Activated T-helper 2 cell treated with anti-CD3 and anti-CD28 coated beads, Interferon-gamma antibody, Interleukin-2, Interleukin-4, amounts not matched to agents 10 μg/mL and 5 μg/mL and 100 μg/mL, durations not matched to agents 14 hours and 24 hours and 36 hours (primary cell): ENCODE data around the gene PDE10A. TPM values are rescaled to one million over a fixed set of nuclear protein-coding genes. Genes with fewer than 3 reads are reported as not detected.

Experiments
- DNase-seq: peaks from one replicate; pipeline ENCODE4 v3.0.0; 2021; ENCODE audit warnings: low spot score
- H3K27ac Mint-ChIP-seq: one replicate; pipeline ENCODE4 v1.8.0; 2021; ENCODE audit warnings: mixed read lengths
- H3K27me3 Mint-ChIP-seq: one replicate; pipeline ENCODE4 v1.8.0; 2021; ENCODE audit warnings: low read depth, mixed read lengths
- H3K36me3 Mint-ChIP-seq: one replicate; pipeline ENCODE4 v1.8.0; 2021; ENCODE audit warnings: low read depth, mixed read lengths
- H3K4me1 Mint-ChIP-seq: one replicate; pipeline ENCODE4 v1.8.0; 2021; ENCODE audit warnings: low read depth, mixed read lengths
- H3K4me3 Mint-ChIP-seq: one replicate; pipeline ENCODE4 v1.8.0; 2021; ENCODE audit warnings: low read depth, mild to moderate bottlenecking, moderate library complexity, mixed read lengths
- H3K9me3 Mint-ChIP-seq: one replicate; pipeline ENCODE4 v1.8.0; 2021; ENCODE audit warnings: mixed read lengths
- intact Hi-C: fragments of 100-400 bp; cut with micrococcal nuclease; formaldehyde crosslinking; loops from one replicate; pipeline ENCODE4 v1.15.1; 2023
- total RNA-seq: library from RNA; stranded (reverse); gene quantifications from 2 replicates; pipeline ENCODE4 v1.2.3, GENCODE V29; 2022

The PDE10A gene
- total RNA-seq, 1 donor from 2014 or later, result not detected

DNA sequence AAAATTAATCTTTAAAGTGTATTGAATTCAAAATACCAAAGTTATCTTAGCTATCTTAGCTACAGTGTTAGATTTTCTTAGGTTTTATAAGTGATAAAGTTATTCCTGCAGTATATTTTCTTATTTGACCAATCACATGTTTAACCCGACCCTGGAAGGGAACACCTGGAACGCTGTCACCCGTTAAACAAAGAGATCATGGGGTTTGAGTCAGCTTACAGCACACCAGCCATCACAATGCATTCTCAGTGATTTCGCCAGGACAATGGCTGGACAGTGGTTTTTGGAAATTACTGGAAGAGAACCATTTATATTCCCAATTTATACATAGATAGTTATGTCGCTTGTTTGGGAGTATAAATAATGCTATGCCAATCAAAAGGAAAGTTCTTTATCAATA lies 364.2 kb downstream of the PDE10A start:
- H3K27me3 Mint-ChIP-seq, result no peaks in the 10 kb centered on the region
- no peak for DNase-seq
- no peaks in the 10 kb centered on the region for H3K36me3 Mint-ChIP-seq

DNA sequence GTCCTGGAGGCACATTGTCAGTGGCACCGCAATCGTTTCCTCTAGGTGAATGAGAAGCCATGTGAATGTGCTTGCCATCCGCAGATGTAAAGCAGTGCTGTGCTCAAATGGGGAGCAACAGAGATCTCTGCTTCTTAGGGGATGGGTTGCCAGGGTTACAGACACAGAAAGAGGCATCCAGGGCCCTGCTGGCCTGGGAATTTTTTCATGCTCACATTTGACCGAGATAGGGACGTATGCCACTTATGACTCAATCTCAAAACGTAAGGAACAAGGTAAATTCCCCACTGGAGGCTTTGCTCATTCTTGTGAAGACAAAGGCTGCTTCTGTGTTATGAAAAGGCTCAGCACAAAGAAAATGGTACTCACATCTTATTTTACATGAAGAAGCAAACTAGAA lies 364.6 kb downstream of the PDE10A start:
- no peaks in the 10 kb centered on the region for H3K36me3 Mint-ChIP-seq
- peaks cover 13% of the 10 kb centered on the region for H3K9me3 Mint-ChIP-seq
- H3K27me3 Mint-ChIP-seq, result no peaks in the 10 kb centered on the region
- H3K27ac Mint-ChIP-seq, result no peak overlapping the region
- intact Hi-C loops, result no loop called here
- DNase-seq, result no peak
- no peak overlapping the region for H3K4me3 Mint-ChIP-seq
- no peaks in the 10 kb centered on the region for H3K4me1 Mint-ChIP-seq

More for the DNA sequence above, 364.2 kb downstream of the PDE10A start:
- H3K4me1 Mint-ChIP-seq, result no peaks in the 10 kb centered on the region
- no peak overlapping the region for H3K27ac Mint-ChIP-seq
- intact Hi-C loops, result no loop called here
- H3K9me3 Mint-ChIP-seq, result peaks cover 13% of the 10 kb centered on the region
- H3K4me3 Mint-ChIP-seq, result no peak overlapping the region

DNA sequence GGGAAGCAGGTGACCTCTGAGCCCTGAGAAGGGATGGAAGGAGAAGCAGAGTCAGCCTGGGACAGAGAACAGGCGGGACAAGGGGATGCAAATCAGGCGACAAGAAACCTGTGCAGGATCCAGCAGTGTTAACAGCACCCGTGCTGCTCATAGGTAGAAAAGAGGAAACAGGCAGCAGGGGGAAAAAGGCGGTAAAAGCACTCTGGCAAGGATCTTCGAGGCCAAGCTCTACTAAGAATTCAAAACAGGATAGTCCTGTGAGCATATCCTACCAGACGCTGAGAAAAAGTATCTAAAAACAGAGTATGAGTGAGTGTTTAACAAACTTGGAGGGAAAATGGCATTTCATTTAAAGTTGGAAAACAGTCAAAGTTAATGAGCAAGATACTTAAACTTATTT lies 370.4 kb downstream of the PDE10A start:
- intact Hi-C loops, result no loop called here
- no peak overlapping the region for H3K4me3 Mint-ChIP-seq

More for the DNA sequence above, 370.4 kb downstream of the PDE10A start:
- DNase-seq, result no peak
- no peaks in the 10 kb centered on the region for H3K4me1 Mint-ChIP-seq
- no peak overlapping the region for H3K27ac Mint-ChIP-seq
- peaks cover 18% of the 10 kb centered on the region for H3K9me3 Mint-ChIP-seq
- H3K36me3 Mint-ChIP-seq, result no peaks in the 10 kb centered on the region
- no peaks in the 10 kb centered on the region for H3K27me3 Mint-ChIP-seq
